ENCODE measurements around the gene EDC3. TPM values are rescaled to one million over a fixed set of nuclear protein-coding genes. Genes with fewer than 3 reads are reported as not detected.

The EDC3 gene, protein sequence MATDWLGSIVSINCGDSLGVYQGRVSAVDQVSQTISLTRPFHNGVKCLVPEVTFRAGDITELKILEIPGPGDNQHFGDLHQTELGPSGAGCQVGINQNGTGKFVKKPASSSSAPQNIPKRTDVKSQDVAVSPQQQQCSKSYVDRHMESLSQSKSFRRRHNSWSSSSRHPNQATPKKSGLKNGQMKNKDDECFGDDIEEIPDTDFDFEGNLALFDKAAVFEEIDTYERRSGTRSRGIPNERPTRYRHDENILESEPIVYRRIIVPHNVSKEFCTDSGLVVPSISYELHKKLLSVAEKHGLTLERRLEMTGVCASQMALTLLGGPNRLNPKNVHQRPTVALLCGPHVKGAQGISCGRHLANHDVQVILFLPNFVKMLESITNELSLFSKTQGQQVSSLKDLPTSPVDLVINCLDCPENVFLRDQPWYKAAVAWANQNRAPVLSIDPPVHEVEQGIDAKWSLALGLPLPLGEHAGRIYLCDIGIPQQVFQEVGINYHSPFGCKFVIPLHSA
- total RNA-seq (2011; cell fraction: chromatin; rRNA removed; ENCODE audit: low replicate concordance) = 79.9 and 119 TPM in 2 replicates
- 55.1 and 57.4 TPM in 2 replicates for total RNA-seq (2011; cell fraction: nucleolus; rRNA removed)
- 62.0 and 78.9 TPM in 2 replicates for total RNA-seq (2011; cell fraction: nucleoplasm; rRNA removed)
- total RNA-seq (2014; rRNA removed) = 12.9 and 14.6 TPM in 2 replicates
- total RNA-seq (2014; rRNA removed; fragmentation: Illumina TruSeq; extraction: Trizol) = 11.2 and 11.7 TPM in 2 replicates
- total RNA-seq (2015; rRNA removed; fragmentation: Illumina TruSeq; extraction: Trizol) = 12.2 and 13.3 TPM in 2 replicates
- total RNA-seq (2021) = 42.1 and 47.3 TPM in 2 replicates
- 60.7 and 63.9 TPM in 2 replicates for polyA plus RNA-seq (2011; rRNA removed)
- polyA plus RNA-seq (2011; cell fraction: cytosol; rRNA removed) = 51.0 and 54.6 TPM in 2 replicates
- polyA plus RNA-seq (2011; cell fraction: nucleus; rRNA removed) = 63.5 and 76.1 TPM in 2 replicates
- polyA plus RNA-seq (2012) = 35.4 and 47.4 TPM in 2 replicates
- 48.9 and 51.2 TPM in 2 replicates for polyA plus RNA-seq (2014; fragmentation: Illumina TruSeq; extraction: Trizol)
- 10 to 100 TPM; 19.2 to 32.8 TPM for polyA plus RNA-seq (2014; fragmentation: Nextera tagmentation; extraction: Ambion mirVana)
- polyA plus RNA-seq (2014; rRNA removed) = 30.7 and 33.6 TPM in 2 replicates
- 76.4 and 82.3 TPM in 2 replicates for polyA minus RNA-seq (2011; rRNA and poly(A)+ RNA removed)
- 37.0 and 45.4 TPM in 2 replicates for polyA minus RNA-seq (2011; cell fraction: cytosol; rRNA and poly(A)+ RNA removed)
- polyA minus RNA-seq (2011; cell fraction: nucleus; rRNA and poly(A)+ RNA removed) = 26.1 and 37.9 TPM in 2 replicates
- Bru-seq, nascent RNA = percentile 73 among the genes with signal in this experiment
- percentile 79 among the genes with signal in this experiment for BruChase-seq, experiment 1, labeled RNA remaining after a 2-hour chase
- percentile 78 among the genes with signal in this experiment for BruChase-seq, experiment 2, labeled RNA remaining after a 6-hour chase
- long read RNA-seq, experiment 1, transcript EDC3-201 (7 exons, 3,763 nt) = major isoform, 22 of 120 reads
- long read RNA-seq, experiment 1, transcript EDC3-214 (8 exons, 1,825 nt) = minor isoform, 7 of 120 reads
- long read RNA-seq, experiment 1, partial matches to known transcripts = 8 of 120 reads
- long read RNA-seq, experiment 1, other reads (novel, unspliced or antisense) = 77 of 120 reads
- long read RNA-seq, experiment 2, transcript EDC3-217 (2 exons, 533 nt) = minor isoform, 6 of 44 reads
- long read RNA-seq, experiment 2, transcript EDC3-201 (7 exons, 3,763 nt) = major isoform, 17 of 44 reads
- long read RNA-seq, experiment 2, partial matches to known transcripts = 7 of 44 reads
- long read RNA-seq, experiment 2, other reads (novel, unspliced or antisense) = 10 of 44 reads
- long read RNA-seq, experiment 3, transcript EDC3-201 (7 exons, 3,763 nt) = major isoform, 13 of 30 reads
- long read RNA-seq, experiment 3, partial matches to known transcripts = 1 of 30 reads
- long read RNA-seq, experiment 3, other reads (novel, unspliced or antisense) = 13 of 30 reads

DNA sequence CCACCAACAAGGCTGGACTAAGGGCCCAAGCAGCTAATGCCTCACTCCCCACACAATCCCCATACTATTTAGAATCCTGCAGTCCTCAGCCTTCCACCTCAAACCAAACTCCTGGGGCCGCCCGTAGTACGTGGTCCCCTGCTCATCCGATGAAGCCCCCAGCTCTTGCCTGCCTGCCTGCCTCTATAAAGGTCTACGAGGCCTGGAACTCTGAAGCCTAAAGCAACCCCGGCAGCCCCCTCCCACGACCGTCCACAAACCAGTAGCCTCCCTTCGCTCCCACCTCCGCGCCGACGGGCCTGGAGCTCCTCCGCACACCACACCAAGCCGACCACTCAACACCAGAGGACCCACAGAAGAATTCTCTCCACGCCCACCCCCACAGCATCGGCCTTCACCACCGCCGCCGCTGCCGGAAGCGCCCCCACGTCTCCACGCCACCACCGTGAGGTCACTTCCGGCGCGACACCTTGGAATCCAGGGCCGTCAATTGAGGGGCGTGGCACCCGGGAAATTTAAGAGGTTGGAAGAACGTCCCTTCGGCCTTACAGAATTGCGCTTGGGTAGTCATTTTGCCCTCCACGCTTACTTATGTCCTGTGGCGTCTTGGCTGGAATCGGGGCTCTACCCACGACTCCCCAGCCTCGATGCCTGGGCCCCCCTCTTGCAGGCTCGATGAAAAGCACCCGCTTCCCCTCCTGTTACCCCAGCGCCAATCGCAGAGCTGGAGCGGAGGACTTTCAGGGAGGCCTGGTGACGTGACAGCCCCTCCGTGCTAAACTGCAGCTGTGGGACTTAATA is at the start of gene EDC3:
TSS of gene EDC3 (minus strand) at position 428 of the 801 bp plus-strand sequence. CDS start 20,900 bp downstream, outside the sequence.
- no peaks in the 10 kb centered on the region; the same call in 2 of the 3 replicates for H3K36me3 ChIP-seq (ENCODE audit: control insufficient read depth, insufficient read depth, low read length)
- H3K9me1 ChIP-seq (ENCODE audit: control insufficient read depth, insufficient read depth, low read length) = no peaks in the 10 kb centered on the region
- peak within 1 kb of the TSS; percentile 95 for H3K4me3 ChIP-seq
- ATAC-seq (peak; percentile 96), FAIRE-seq (peak; percentile 89), DNase-seq (ENCODE audit: extremely low read depth in 1 of 4, low spot score in 3 of 4) (peak; percentile 89 to 92 (median 90))
- no peaks in the 10 kb centered on the region for H3K9me3 ChIP-seq (replicated peaks; ENCODE audit: control insufficient read depth, insufficient read depth, low read depth, low read length)
- peak within 1 kb of the TSS; percentile 99 for H2AFZ ChIP-seq (ENCODE audit: low read depth, low read length)
- peak within 1 kb of the TSS; percentile 93 to 94 for H3K9ac ChIP-seq (ENCODE audit: insufficient read depth in 1 of 2, low read depth in 2 of 2, low read length in 2 of 2)
- POLR2A ChIA-PET = interaction anchor here (0.6 to 1.5 kb wide), 5 partner anchors 21 to 659 kb away, joined by 3 to 4 read pairs (median 3); partner anchors contain the start of gene SEMA7A
- in situ Hi-C loops (cut with MboI) = no loop called here
- intact Hi-C loops (cut with micrococcal nuclease) = no loop called here
- CTCF ChIA-PET (ENCODE audit: low intra/inter-chr PET ratio) = no interaction called here
- H3K4me1 ChIP-seq (replicated peaks in 1 of 2; ENCODE audit: control insufficient read depth in 2 of 2, insufficient read depth in 2 of 2, low read length in 2 of 2) = peaks cover 0 to 5% of the 10 kb centered on the region in 2 experiments; a peak in 2 of 5 replicates
- no peaks in the 10 kb centered on the region for H4K20me1 ChIP-seq (replicated peaks; ENCODE audit: control insufficient read depth, insufficient read depth, low read length)
- BruUV-seq (replicated peaks) = TSS peak; percentile 67
- peaks cover 42% of the 10 kb centered on the region for H3K79me2 ChIP-seq (ENCODE audit: control insufficient read depth, insufficient read depth, low read length)
- H3K27ac ChIP-seq (ENCODE audit: extremely low read depth, low read depth, low read length) = peak within 1 kb of the TSS; percentile 83
- H3K27me3 ChIP-seq (ENCODE audit: control insufficient read depth in 2 of 2, insufficient read depth in 2 of 2, low read length in 2 of 2) = no peaks in the 10 kb centered on the region
- under 1% methylated on average over 39 of the region's 46 CpGs for WGBS (ENCODE audit: insufficient coverage, low coverage, missing lambda C conversion rate)
- peak within 1 kb of the TSS; percentile 100 for H3K4me2 ChIP-seq (ENCODE audit: insufficient read depth, low read length)
- TF ChIP-seq ZBTB1 (CRISPR knock-in tag; IDR thresholded peaks at IDR 0.05; ENCODE audit: borderline replicate concordance, low read depth) = no peak
- TF ChIP-seq CBX2 (IDR thresholded peaks at IDR 0.05; ENCODE audit: insufficient read depth, low read length, poor library complexity, severe bottlenecking) = no peak
- no peak for TF ChIP-seq ZNF12 (CRISPR knock-in tag; IDR thresholded peaks at IDR 0.05)
- TF ChIP-seq, protein P1, sequence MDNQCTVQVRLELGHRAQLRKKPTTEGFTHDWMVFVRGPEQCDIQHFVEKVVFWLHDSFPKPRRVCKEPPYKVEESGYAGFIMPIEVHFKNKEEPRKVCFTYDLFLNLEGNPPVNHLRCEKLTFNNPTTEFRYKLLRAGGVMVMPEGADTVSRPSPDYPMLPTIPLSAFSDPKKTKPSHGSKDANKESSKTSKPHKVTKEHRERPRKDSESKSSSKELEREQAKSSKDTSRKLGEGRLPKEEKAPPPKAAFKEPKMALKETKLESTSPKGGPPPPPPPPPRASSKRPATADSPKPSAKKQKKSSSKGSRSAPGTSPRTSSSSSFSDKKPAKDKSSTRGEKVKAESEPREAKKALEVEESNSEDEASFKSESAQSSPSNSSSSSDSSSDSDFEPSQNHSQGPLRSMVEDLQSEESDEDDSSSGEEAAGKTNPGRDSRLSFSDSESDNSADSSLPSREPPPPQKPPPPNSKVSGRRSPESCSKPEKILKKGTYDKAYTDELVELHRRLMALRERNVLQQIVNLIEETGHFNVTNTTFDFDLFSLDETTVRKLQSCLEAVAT (IDR thresholded peaks at IDR 0.05) = peak; percentile 23 to 51; a peak in 2 of 4 replicates
- TF ChIP-seq IRF2 (CRISPR knock-in tag; IDR thresholded peaks at IDR 0.05) = no peak
- TF ChIP-seq KAT7 (CRISPR knock-in tag; IDR thresholded peaks at IDR 0.05; ENCODE audit: borderline replicate concordance) = no peak
- TF ChIP-seq XRCC5 (IDR thresholded peaks at IDR 0.05; ENCODE audit: low read depth, low read length) = no peak
- 0 out of 2 replicates have a peak, but pooled peaks have one; percentile 28 for TF ChIP-seq SMARCE1 (IDR thresholded peaks at IDR 0.05)
- TF ChIP-seq RB1 (IDR thresholded peaks at IDR 0.05; ENCODE audit: low read depth) = peak; percentile 53; the same call in 1 of the 2 replicates
- TF ChIP-seq, protein P2, sequence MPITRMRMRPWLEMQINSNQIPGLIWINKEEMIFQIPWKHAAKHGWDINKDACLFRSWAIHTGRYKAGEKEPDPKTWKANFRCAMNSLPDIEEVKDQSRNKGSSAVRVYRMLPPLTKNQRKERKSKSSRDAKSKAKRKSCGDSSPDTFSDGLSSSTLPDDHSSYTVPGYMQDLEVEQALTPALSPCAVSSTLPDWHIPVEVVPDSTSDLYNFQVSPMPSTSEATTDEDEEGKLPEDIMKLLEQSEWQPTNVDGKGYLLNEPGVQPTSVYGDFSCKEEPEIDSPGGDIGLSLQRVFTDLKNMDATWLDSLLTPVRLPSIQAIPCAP (CRISPR knock-in tag; IDR thresholded peaks at IDR 0.05; ENCODE audit: borderline replicate concordance) = no peak
- no peak for TF ChIP-seq FIP1L1 (IDR thresholded peaks at IDR 0.05; ENCODE audit: low read depth, low read length, poor library complexity, severe bottlenecking)

Data from K562 (cell line).